H9 (cell line): Measurements from ENCODE around the gene TNKS2. TPM values are rescaled to one million over a fixed set of nuclear protein-coding genes. Genes with fewer than 3 reads are reported as not detected.
"Not testable (repeated sequence)": the region's sequence is repeated elsewhere in the genome, so short reads cannot be mapped to it uniquely, and the experiment has no call there.

Experiments used
- DNase-seq: peaks from one replicate; pipeline ENCODE4 v3.0.0-alpha.2; 2017
- H2AFZ ChIP-seq: one replicate; pipeline ENCODE4 v1.6.1; 2013; ENCODE audit warnings: mild to moderate bottlenecking, low read length, control low read depth, moderate library complexity
- H2AK5ac ChIP-seq: 2 replicates; pipeline ENCODE4 v1.6.1; 2013; ENCODE audit warnings: low read length, control low read depth, mixed read lengths; ENCODE audit not compliant: insufficient read length
- H2BK120ac ChIP-seq: one replicate; pipeline ENCODE4 v1.6.1; 2013; ENCODE audit warnings: low read depth, mild to moderate bottlenecking, low read length, control low read depth, inconsistent platforms; ENCODE audit not compliant: poor library complexity, severe bottlenecking
- H2BK12ac ChIP-seq: 2 replicates; pipeline ENCODE4 v1.6.1; 2013; ENCODE audit warnings: low read length, control low read depth, mixed read lengths, low read depth; ENCODE audit not compliant: insufficient read length
- H2BK15ac ChIP-seq: 2 replicates; pipeline ENCODE4 v1.6.1; 2013; ENCODE audit warnings: low read depth, low read length, control low read depth
- H2BK20ac ChIP-seq: one replicate; pipeline ENCODE4 v1.6.1; 2013; ENCODE audit warnings: low read depth, mild to moderate bottlenecking, low read length, control low read depth, inconsistent platforms; ENCODE audit not compliant: poor library complexity, severe bottlenecking
- H2BK5ac ChIP-seq: 2 replicates; pipeline ENCODE4 v1.6.1; 2013; ENCODE audit warnings: low read length, control low read depth, mixed read lengths; ENCODE audit not compliant: insufficient read length
- H3K14ac ChIP-seq: 2 replicates; pipeline ENCODE4 v1.6.1; 2013; ENCODE audit warnings: low read length, control low read depth; ENCODE audit not compliant: insufficient read depth
- H3K18ac ChIP-seq: 2 replicates; pipeline ENCODE4 v1.6.1; 2013; ENCODE audit warnings: low read depth, mild to moderate bottlenecking, mixed read lengths, low read length, control low read depth; ENCODE audit not compliant: insufficient read length
- H3K23ac ChIP-seq: 2 replicates; pipeline ENCODE4 v1.6.1; 2013; ENCODE audit warnings: low read length, control low read depth, mixed read lengths, low read depth; ENCODE audit not compliant: insufficient read length
- H3K23me2 ChIP-seq: 2 replicates; pipeline ENCODE4 v1.6.1; 2013; ENCODE audit warnings: low read depth, mild to moderate bottlenecking, mixed read lengths, low read length, control low read depth; ENCODE audit not compliant: insufficient read length, poor library complexity, severe bottlenecking
- H3K27ac ChIP-seq: 2 replicates; pipeline ENCODE4 v1.5.1; 2013; ENCODE audit warnings: low read length, control low read depth, mixed read lengths, low read depth; ENCODE audit not compliant: insufficient read length
- H3K27me3 ChIP-seq: 2 replicates; pipeline ENCODE4 v1.6.1; 2013; ENCODE audit warnings: low read length, control low read depth, inconsistent platforms; ENCODE audit not compliant: insufficient read depth
- H3K4ac ChIP-seq: 2 replicates; pipeline ENCODE4 v1.6.1; 2013; ENCODE audit warnings: low read depth, mild to moderate bottlenecking, control low read depth, inconsistent platforms, low read length, moderate library complexity
- H3K4me1 ChIP-seq: 2 replicates; pipeline ENCODE4 v1.6.1; 2013; ENCODE audit warnings: low read length, control low read depth, inconsistent platforms; ENCODE audit not compliant: insufficient read depth
- H3K4me2 ChIP-seq: 2 replicates; pipeline ENCODE4 v1.6.1; 2013; ENCODE audit warnings: low read length, control low read depth, mixed read lengths; ENCODE audit not compliant: insufficient read length, insufficient read depth
- H3K56ac ChIP-seq: 2 replicates; pipeline ENCODE4 v1.6.1; 2013; ENCODE audit warnings: low read depth, mild to moderate bottlenecking, mixed read lengths, low read length, control low read depth; ENCODE audit not compliant: insufficient read length
- H3K79me1 ChIP-seq: 2 replicates; pipeline ENCODE4 v1.6.1; 2013; ENCODE audit warnings: low read depth, mild to moderate bottlenecking, moderate library complexity, low read length, control low read depth, inconsistent platforms; ENCODE audit not compliant: insufficient read depth, poor library complexity, severe bottlenecking
- H3K79me2 ChIP-seq: 2 replicates; pipeline ENCODE4 v1.6.1; 2013; ENCODE audit warnings: low read length, control low read depth, inconsistent platforms; ENCODE audit not compliant: insufficient read depth
- H3K9ac ChIP-seq: 2 replicates; pipeline ENCODE4 v1.6.1; 2013; ENCODE audit warnings: low read length, control low read depth, mixed read lengths; ENCODE audit not compliant: insufficient read length; ENCODE audit errors: extremely low read depth
- H3K9me3 ChIP-seq: one replicate; pipeline ENCODE4 v1.6.1; 2013; ENCODE audit warnings: low read depth, low read length, inconsistent platforms; ENCODE audit not compliant: control insufficient read depth
- H3T11ph ChIP-seq: one replicate; pipeline ENCODE4 v1.6.1; 2013; ENCODE audit warnings: mild to moderate bottlenecking, low read length, control low read depth, inconsistent platforms
- H4K20me1 ChIP-seq: one replicate; pipeline ENCODE4 v1.6.1; 2013; ENCODE audit not compliant: control insufficient read depth, insufficient read length, insufficient read depth
- H4K5ac ChIP-seq: 2 replicates; pipeline ENCODE4 v1.6.1; 2013; ENCODE audit warnings: low read depth, mild to moderate bottlenecking, mixed read lengths, low read length, control low read depth; ENCODE audit not compliant: insufficient read length
- H4K8ac ChIP-seq: replicated peaks from 2 replicates; pipeline ENCODE4 v1.6.1; 2013; ENCODE audit warnings: low read length, control low read depth, mixed read lengths, low read depth; ENCODE audit not compliant: insufficient read length
- H4K91ac ChIP-seq: 2 replicates; pipeline ENCODE4 v1.6.1; 2013; ENCODE audit warnings: low read depth, mild to moderate bottlenecking, moderate library complexity, mixed read lengths, low read length, control low read depth; ENCODE audit not compliant: insufficient read length
- H3K27ac Mint-ChIP-seq, 3 experiments: 2 replicates in 2 of 3; 3 replicates in 1 of 3; pipeline ENCODE4 v1.8.0; 2020 to 2021; ENCODE audit warnings: mixed read lengths in 3 of 3, mild to moderate bottlenecking in 1 of 3, moderate library complexity in 1 of 3
- H3K27me3 Mint-ChIP-seq: 2 replicates; pipeline ENCODE4 v1.8.0; 2021; ENCODE audit warnings: low read depth, mild to moderate bottlenecking, moderate library complexity, mixed read lengths
- H3K36me3 Mint-ChIP-seq, 3 experiments: 2 replicates in 2 of 3; 3 replicates in 1 of 3; pipeline ENCODE4 v1.8.0; 2020 to 2021; ENCODE audit warnings: low read depth in 3 of 3, mixed read lengths in 3 of 3; ENCODE audit not compliant: insufficient read depth in 1 of 3
- H3K4me1 Mint-ChIP-seq, 2 experiments: 2 replicates each; pipeline ENCODE4 v1.8.0; 2020; ENCODE audit warnings: mixed read lengths in 2 of 2
- H3K4me3 Mint-ChIP-seq, 2 experiments: 2 replicates in 1 of 2; 3 replicates in 1 of 2; pipeline ENCODE4 v1.8.0; 2020 to 2021; ENCODE audit warnings: mild to moderate bottlenecking in 2 of 2, mixed read lengths in 2 of 2, moderate library complexity in 1 of 2
- H3K9me3 Mint-ChIP-seq, 2 experiments: 2 replicates in 1 of 2; 3 replicates in 1 of 2; pipeline ENCODE4 v1.8.0; 2020; ENCODE audit warnings: mild to moderate bottlenecking in 2 of 2, mixed read lengths in 2 of 2, moderate library complexity in 1 of 2
- CTCF ChIP-seq: fragments of 200-600 bp; sonication (generic); conservative IDR thresholded peaks from 3 replicates; pipeline ENCODE4 v1.8.0; 2021; ENCODE audit warnings: antibody characterized with exemption, mild to moderate bottlenecking
- WGBS: extraction: QIAGEN DNeasy Blood & Tissue Kit; methylation state at CpG from one replicate; pipeline ENCODE4 v1.1.7; 2013; ENCODE audit warnings: missing lambda C conversion rate, low lambda C conversion rate, mixed read lengths; ENCODE audit not compliant: insufficient read length; ENCODE audit errors: extremely low coverage; 5-methylcytosine and 5-hydroxymethylcytosine counted together
- total RNA-seq: library from RNA; stranded (reverse); gene quantifications from 2 replicates; pipeline ENCODE4 v1.2.1, GENCODE V29; 2021

Gene TNKS2
- total RNA-seq, 1 experiment from 2014 or later, result 58.9 TPM

GRCh38 chr10:91805110-91805838 lies 7.0 kb downstream of the TNKS2 start:
- Histone ChIP-seq H4K5ac (no peak overlapping the region), H3K9ac (no peak overlapping the region), H3T11ph (no peak overlapping the region), H4K91ac (no peak overlapping the region), H3K56ac (no peak overlapping the region), H3K27me3 (no peaks in the 10 kb centered on the region), H3K4ac (no peak overlapping the region), H3K79me2 (peaks cover 36% of the 10 kb centered on the region; the same call in 1 of the 2 replicates), H3K23ac (no peak overlapping the region), H3K79me1 (peaks cover 4% of the 10 kb centered on the region), H2BK120ac (no peak overlapping the region), H4K8ac (no peak overlapping the region), H3K4me1 (no peaks in the 10 kb centered on the region), H2BK5ac (no peak overlapping the region), H2BK12ac (no peak overlapping the region), H3K23me2 (no peaks in the 10 kb centered on the region), H3K27ac (no peak overlapping the region), H3K4me2 (no peak overlapping the region), H2AFZ (no peak overlapping the region), H3K9me3 (no peaks in the 10 kb centered on the region), H3K14ac (no peak overlapping the region), H4K20me1 (no peaks in the 10 kb centered on the region), H2BK15ac (no peak overlapping the region), H2BK20ac (no peak overlapping the region), H3K18ac (no peak overlapping the region), H2AK5ac (no peak overlapping the region)
- Mint-ChIP-seq H3K9me3 (no peaks in the 10 kb centered on the region), H3K27ac (peak overlapping the region in 1 of 3 experiments; percentile 52; a peak in 2 of 7 replicates), H3K27me3 (no peaks in the 10 kb centered on the region), H3K36me3 (peaks cover 35 to 64% (median 46%) of the 10 kb centered on the region in 3 experiments), H3K4me3 (no peak overlapping the region), H3K4me1 (peaks cover 12 to 13% of the 10 kb centered on the region in 2 experiments)
- no peak for DNase-seq
- no peak for TF ChIP-seq CTCF
- no CpG with 5 or more reads among the region's 2 CpGs for WGBS

- not testable (repeated sequence) for H4K91ac ChIP-seq, H3K4ac ChIP-seq, DNase-seq, H2BK15ac ChIP-seq, H3K27ac Mint-ChIP-seq, H3K27me3 Mint-ChIP-seq, H3K9me3 ChIP-seq, H4K8ac ChIP-seq, H3K27me3 ChIP-seq, H3K18ac ChIP-seq, H3T11ph ChIP-seq, H4K20me1 ChIP-seq, H3K14ac ChIP-seq, H2AK5ac ChIP-seq, H3K4me2 ChIP-seq, H3K23ac ChIP-seq, H3K4me1 ChIP-seq, H2BK12ac ChIP-seq, H3K9me3 Mint-ChIP-seq, H3K56ac ChIP-seq, H3K4me1 Mint-ChIP-seq, H3K4me3 Mint-ChIP-seq, H2BK20ac ChIP-seq, H4K5ac ChIP-seq, H3K9ac ChIP-seq, H2BK5ac ChIP-seq, H2BK120ac ChIP-seq, H2AFZ ChIP-seq, H3K27ac ChIP-seq, H3K23me2 ChIP-seq
- H3K36me3 Mint-ChIP-seq, result peaks cover 32 to 55% (median 43%) of the 10 kb centered on the region in 3 experiments
- no CpG with 5 or more reads among the region's 14 CpGs for WGBS
- H3K79me2 ChIP-seq, result peaks cover 33% of the 10 kb centered on the region; the same call in 1 of the 2 replicates
- peaks cover 12% of the 10 kb centered on the region for H3K79me1 ChIP-seq
Measured at GRCh38 chr10:91807264-91807663, 9.0 kb downstream of the TNKS2 start.
